ENCODE measurements around the gene LTB4R.

The LTB4R gene

DNA sequence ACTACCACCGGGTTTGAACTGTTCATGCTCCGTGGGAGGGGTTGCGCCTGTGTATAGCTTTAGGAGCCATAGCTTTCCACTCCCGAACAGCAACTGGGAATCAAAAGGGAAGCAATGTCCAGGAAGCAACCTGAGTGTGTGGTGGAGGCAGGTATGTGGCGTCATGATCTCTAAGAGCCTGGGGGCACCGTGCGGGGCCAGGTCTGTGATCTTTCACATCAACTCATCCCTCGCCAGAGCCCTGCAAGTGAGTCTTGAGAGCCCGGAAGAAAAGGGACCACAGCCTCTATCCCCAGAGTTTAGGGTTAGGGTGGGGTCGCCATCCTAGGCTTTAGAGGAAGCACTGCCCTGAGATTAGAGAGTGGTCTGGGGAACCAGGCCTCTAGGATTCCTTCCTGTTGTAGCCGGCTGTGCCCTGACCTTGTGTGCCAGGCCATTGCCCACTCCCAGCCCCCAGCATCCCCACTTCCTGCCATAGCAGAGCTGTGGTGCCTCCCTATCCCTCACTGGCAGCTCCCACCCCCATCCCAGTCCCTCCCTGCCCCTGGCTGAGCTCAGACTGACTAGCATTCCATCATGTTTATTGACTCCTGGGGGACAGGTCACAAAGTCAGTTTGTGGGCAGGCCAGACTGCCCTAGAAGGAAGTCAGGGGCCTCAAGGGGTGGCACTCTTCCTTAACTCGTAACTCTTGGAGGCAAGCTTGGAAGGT, 24.3 kb downstream of the LTB4R start:
- no peak for DNase-seq (ENCODE audit: low spot score)
- ChIA-PET POLR2A (ENCODE audit: low non-redundant PET) (interaction anchor here (0.7 kb wide), 1 partner anchor 96 kb away, joined by 5 read pairs; no protein-coding TSS in a partner anchor), CTCF (interaction anchor here (5.3 kb wide), 1 partner anchor 96 kb away, joined by 94 read pairs; the partner anchor contains the start of genes CBLN3 and KHNYN)
- no peak for TF ChIP-seq CTCF (conservative IDR thresholded peaks at IDR 0.05; ENCODE audit: low read depth)
- H3K27ac ChIP-seq = no peak overlapping the region

DNA sequence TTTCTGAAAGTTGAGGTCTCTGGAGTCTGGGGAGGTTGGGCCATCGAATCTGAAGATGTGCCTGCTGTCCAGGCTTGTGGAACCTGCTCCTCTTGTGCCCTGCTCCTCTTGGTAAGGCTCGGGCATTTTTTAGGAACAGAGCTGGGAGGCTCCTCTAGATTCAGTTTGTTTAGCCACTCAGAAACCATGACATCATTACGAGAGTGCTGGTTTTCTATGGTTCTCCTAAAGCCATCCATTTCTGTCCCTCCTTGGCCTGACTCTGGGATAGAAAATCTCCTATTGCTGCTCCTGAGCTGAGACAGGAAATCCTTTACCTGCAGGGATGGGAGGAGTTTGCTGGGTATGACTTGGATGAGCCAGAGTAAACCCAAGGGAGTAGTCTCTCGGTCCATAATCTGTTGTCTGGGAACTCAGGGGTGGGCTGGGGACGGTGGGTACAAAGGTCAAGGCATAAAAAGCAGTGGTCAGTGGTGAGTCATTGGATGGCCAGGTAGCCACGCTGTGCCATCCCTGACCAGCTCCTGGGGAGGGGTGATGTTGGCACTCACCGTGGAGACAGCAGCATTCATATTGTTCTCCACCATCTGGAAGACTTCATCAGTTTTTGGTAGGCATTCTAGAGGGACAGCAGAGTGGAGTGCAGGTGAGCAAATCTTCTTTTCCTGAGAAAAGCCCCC, 26.0 kb downstream of the LTB4R start:
- ChIA-PET POLR2A (ENCODE audit: low non-redundant PET) (interaction anchor here (1.8 kb wide), 1 partner anchor 93 kb away, joined by 4 read pairs; the partner anchor contains the start of genes CBLN3 and KHNYN), CTCF (interaction anchor here (0.7 to 5.3 kb wide), 5 partner anchors 23 to 100 kb away, joined by 3 to 94 read pairs (median 6); partner anchors contain the start of genes CBLN3 and KHNYN)
- no peak for TF ChIP-seq CTCF (conservative IDR thresholded peaks at IDR 0.05; ENCODE audit: low read depth)
- no peak for DNase-seq (ENCODE audit: low spot score)
- no peak overlapping the region for H3K27ac ChIP-seq

DNA sequence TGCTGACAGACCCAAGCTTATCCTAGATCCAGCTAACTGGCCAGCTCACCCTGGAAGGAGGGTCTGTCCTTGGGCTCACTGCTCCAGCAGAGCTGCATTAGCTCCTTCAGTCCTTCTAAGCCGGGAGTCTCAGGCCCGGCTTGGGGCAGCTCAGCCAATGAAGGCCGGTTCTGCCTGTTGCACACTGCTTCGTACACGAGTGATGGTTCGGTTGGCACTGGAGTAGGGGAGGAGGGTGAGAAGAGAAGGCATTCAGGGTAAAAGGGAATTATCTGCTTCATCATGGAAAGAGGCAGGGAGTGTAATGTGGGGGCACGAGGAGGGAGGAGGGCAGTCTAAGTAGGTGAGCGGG, 26.5 kb downstream of the LTB4R start:
- CTCF ChIA-PET = interaction anchor here (0.6 to 1.7 kb wide), 3 partner anchors 72 to 94 kb away, joined by 3 to 6 read pairs (median 4); no protein-coding TSS in a partner anchor
- DNase-seq (ENCODE audit: low spot score) = no peak
- TF ChIP-seq CTCF (conservative IDR thresholded peaks at IDR 0.05; ENCODE audit: low read depth) = no peak
- no peak overlapping the region for H3K27ac ChIP-seq
- POLR2A ChIA-PET (ENCODE audit: low non-redundant PET) = interaction anchor here (1.8 kb wide), 1 partner anchor 92 kb away, joined by 4 read pairs; the partner anchor contains the start of genes CBLN3 and KHNYN

DNA sequence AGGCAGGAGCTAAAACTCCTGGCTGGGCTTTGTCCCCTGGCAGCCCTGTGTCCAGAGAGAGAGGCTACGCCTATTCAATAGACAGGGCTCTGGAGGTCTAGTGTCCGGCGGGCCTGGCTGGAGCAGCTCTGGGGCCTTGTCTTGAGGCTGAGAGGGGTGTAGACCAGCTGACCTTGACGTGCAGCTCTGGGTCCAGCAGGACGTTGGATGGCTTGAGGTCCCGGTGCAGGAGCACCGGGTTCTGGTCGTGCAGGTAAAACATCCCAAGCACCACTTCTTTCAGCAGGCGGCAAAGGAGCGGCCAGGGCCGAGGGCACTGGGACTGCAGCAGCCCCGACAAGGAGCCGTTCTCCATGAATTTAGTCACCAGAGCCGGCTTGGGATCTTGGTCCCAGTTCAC, 27.5 kb downstream of the LTB4R start:
- TF ChIP-seq CTCF (conservative IDR thresholded peaks at IDR 0.05; ENCODE audit: low read depth) = no peak
- H3K27ac ChIP-seq = no peak overlapping the region
- CTCF ChIA-PET = interaction anchor here (1.7 kb wide), 1 partner anchor 93 kb away, joined by 6 read pairs; no protein-coding TSS in a partner anchor
- POLR2A ChIA-PET (ENCODE audit: low non-redundant PET) = interaction anchor here (1.8 kb wide), 1 partner anchor 91 kb away, joined by 4 read pairs; the partner anchor contains the start of genes CBLN3 and KHNYN
- DNase-seq (ENCODE audit: low spot score) = no peak

DNA sequence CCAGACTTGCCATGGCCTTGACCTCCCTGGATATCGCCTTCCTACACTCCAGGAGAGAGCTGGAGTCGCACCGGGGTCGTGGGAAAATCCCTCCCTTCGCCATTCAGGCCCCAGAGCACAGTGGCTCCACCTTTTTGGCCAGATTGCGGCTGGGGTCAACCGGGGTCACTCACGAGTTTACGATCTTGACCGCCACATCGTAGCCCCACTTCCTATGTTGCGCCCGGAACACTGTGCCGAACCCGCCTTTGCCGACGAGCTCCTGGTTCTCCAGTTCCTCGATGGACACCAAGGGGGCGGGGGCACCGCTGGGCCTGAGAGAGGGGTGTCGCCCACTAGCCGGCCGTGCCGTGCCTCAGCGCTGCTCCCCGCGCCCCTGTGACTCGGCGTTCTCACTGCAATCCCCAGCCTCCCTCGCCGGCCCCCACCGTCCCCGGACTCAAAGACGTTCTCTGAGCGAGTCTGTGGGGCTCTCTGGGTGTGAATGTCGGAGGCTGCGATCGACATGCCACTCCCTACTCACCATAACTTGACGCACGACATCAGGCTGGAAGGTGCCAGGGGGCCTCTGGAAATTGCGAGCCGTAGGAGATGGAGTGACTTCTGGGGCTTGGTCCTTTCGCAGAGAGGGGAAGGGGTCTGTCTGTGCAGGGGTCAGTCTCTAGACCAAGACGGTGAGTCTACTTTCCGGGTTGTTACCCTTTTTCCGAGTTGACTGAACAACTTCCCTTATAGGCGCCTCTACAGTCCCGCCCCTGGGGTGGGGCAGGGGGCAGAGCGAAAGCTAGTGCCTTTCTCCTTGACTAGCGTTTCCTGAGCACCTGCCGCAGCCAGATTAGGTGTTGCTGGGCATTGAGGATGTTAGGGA, 28.2 kb downstream of the LTB4R start, which contains the start of gene RIPK3:
Gene RIPK3, minus strand, starts transcription at position 708 of the 868 bp plus-strand sequence. Its CDS starts 165 bp downstream, at position 543.
- ChIA-PET POLR2A (ENCODE audit: low non-redundant PET) (no interaction called here), CTCF (interaction anchor here (1.7 kb wide), 1 partner anchor 92 kb away, joined by 6 read pairs; no protein-coding TSS in a partner anchor)
- DNase-seq (ENCODE audit: low spot score) = no peak
- H3K27ac ChIP-seq = no peak within 1 kb of the TSS
- TF ChIP-seq CTCF (conservative IDR thresholded peaks at IDR 0.05; ENCODE audit: low read depth) = no peak

Data from RWPE1 (cell line).